Endometrium (tissue), 2 donors: Measurements from ENCODE around the gene ADCY7.

Experiments
- FAIRE-seq: peaks from 2 replicates; lab custom pipeline; 2012; peaks lifted over from hg19 to GRCh38; lab: Jason Lieb, UNC
- donor health status: control.
- donor health status: control.

ADCY7 gene

GRCh38 chr16:50267651-50268050, 1.3 kb downstream of the ADCY7 start:
- FAIRE-seq, result no peak

GRCh38 chr16:50268352-50268751, 2.0 kb downstream of the ADCY7 start:
- no peak for FAIRE-seq

GRCh38 chr16:50269061-50269705, 2.8 kb downstream of the ADCY7 start:
- FAIRE-seq, result no peak

- FAIRE-seq, result no peak
These were observed 3.6 kb downstream of the ADCY7 start for GRCh38 chr16:50269769-50270509.

GRCh38 chr16:50270510-50271147, 4.3 kb downstream of the ADCY7 start:
- FAIRE-seq, result no peak

GRCh38 chr16:50271148-50272041, 5.0 kb downstream of the ADCY7 start:
- FAIRE-seq, result no peak

- FAIRE-seq, result no peak
These were observed 5.8 kb downstream of the ADCY7 start for GRCh38 chr16:50272111-50272571.

GRCh38 chr16:50272687-50273381, 6.5 kb downstream of the ADCY7 start:
- FAIRE-seq, result no peak

GRCh38 chr16:50273382-50273690, 7.0 kb downstream of the ADCY7 start:
- FAIRE-seq, result no peak

- no peak for FAIRE-seq
These were observed 7.6 kb downstream of the ADCY7 start for GRCh38 chr16:50273888-50274325.

- no peak for FAIRE-seq
These were observed 8.2 kb downstream of the ADCY7 start for GRCh38 chr16:50274326-50275097.

GRCh38 chr16:50275098-50275415, 8.7 kb downstream of the ADCY7 start:
- no peak for FAIRE-seq

GRCh38 chr16:50275428-50276325, 9.3 kb downstream of the ADCY7 start:
- FAIRE-seq, result no peak

- no peak for FAIRE-seq
These were observed 9.9 kb downstream of the ADCY7 start for GRCh38 chr16:50276326-50276640.

GRCh38 chr16:50276801-50277555, 10.6 kb downstream of the ADCY7 start:
- no peak for FAIRE-seq

- FAIRE-seq, result no peak
These were observed 11.9 kb downstream of the ADCY7 start for GRCh38 chr16:50278251-50278650.

GRCh38 chr16:50279504-50279865, 13.1 kb downstream of the ADCY7 start:
- no peak for FAIRE-seq

GRCh38 chr16:50280932-50281331, 14.6 kb downstream of the ADCY7 start:
- no peak for FAIRE-seq

- FAIRE-seq, result no peak
These were observed 15.1 kb downstream of the ADCY7 start for GRCh38 chr16:50281391-50282009.
